Stimulated activated CD4-positive, alpha-beta T cell treated with anti-CD3 and anti-CD28 coated beads, Interleukin-1b, Interleukin-23, amount 100 ng/mL, for 4 hours (primary cell): Measurements from ENCODE around the gene LDLRAD4.
"Not testable (repeated sequence)": the region's sequence is repeated elsewhere in the genome, so short reads cannot be mapped to it uniquely, and the experiment has no call there.

Experiments
- DNase-seq, 2 donors: peaks; one replicate each; pipeline ENCODE4 v3.0.0-alpha.2; 2020; ENCODE audit warnings: low read depth in 2 of 2

LDLRAD4 gene

DNA sequence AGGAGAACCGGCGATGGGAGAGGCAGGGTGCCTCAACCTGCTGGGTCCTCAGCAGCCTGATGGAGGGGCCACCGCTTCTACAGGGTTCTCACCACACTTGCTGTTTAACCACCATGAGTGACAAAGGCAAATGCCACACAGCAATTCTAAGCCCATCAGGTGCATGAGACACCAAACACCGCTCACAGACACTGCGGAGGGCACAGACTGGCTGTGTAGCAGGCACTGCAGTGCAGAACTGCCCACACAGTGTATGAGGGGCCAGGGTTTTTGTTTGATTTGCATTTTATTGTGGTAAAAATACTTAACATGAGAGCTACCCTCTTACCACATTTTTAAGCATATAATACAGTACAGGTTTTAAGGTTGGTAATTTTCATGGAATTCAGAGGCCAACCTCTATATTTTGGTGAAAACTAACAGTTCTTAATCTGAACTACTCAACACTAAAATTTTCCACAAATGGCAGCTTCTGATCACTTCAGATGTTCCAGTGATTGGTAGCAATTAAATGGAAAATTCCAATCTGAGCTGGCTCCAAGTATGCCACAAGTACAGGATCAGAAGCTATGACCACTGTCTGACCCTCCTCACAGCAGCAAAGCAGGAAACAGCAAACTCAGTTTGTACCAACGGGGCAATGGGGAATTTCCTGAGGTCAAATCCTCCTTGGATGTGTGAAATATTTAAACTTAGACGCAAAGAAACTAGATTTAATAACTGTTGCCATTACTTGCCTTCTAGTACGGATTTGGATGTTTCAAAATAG, 440.1 kb downstream of the LDLRAD4 start:
- DNase-seq, result no peak

DNA sequence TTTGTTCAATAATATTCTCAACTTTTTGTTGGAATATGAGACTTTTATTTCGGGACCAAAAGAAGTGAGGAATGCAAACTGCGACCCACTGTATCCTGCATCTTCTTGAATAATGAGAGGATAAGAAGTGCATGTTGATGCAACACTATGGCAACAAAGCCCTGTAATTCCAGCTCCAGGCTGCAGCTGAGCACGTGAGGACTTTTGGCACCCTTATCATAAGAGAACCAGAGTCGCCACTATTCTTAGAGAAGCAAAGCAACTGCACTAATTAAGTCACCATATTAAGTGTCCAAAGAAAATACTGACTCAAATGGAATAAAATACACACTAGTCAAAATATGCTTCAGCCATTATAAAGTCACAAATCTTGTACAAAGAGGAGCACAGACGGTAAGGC, 441.9 kb downstream of the LDLRAD4 start:
- DNase-seq, result no peak

DNA sequence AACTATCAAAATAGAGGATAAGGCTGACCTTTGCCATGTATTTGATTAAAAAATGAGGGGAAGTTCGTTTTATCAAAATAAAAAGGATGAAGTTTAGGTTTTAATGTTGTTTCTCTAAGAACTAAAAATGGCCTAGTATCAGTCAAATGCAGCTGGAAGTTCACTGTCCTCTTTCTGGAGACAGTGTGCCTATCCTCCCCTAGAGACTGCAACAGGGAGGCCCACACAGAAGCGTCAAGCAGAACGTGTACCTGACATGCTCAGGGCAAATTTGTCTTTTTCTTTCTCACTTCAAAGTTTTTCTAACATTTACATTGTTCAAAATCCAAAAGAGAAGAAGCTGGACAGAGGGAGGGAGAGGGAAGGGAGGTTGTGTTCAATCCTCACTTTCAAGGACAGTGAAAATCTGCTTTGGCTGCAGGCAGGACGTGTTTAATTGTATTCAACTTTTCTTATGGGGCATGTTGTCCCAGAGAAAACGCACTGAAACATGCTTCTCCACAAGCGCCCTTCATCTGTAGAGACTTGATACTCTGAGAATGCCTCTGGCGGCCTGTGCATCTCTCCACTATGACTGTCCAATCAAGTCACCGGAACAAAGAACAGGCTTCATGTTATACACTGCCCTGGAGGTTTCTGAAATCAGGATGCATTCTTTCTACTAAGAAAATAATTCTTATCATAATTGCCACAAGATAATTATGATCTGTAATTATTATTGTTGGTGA, 442.7 kb downstream of the LDLRAD4 start:
- DNase-seq, result no peak

DNA sequence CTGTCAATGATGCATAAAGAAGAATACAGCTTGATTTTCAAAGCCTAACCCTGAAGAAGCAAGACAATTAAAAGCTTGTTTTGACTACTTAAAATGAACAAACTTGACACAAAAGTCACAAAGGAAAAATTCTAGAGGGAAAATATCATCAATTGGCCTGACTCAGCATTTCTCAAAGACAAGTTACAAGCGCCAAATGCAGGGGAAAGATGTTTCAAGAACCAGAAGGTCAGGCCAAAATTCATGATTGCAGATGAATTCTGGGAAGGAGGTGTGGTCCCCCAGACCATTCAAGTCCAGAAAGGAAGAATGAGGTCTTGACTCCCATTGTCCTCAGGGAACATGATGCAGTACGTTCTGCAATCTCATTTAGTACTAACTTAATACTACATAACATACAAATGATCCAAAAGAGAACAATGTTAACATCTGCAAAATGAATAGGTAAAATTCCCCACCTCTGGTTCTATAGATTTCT, 443.3 kb downstream of the LDLRAD4 start:
- DNase-seq, result no peak

DNA sequence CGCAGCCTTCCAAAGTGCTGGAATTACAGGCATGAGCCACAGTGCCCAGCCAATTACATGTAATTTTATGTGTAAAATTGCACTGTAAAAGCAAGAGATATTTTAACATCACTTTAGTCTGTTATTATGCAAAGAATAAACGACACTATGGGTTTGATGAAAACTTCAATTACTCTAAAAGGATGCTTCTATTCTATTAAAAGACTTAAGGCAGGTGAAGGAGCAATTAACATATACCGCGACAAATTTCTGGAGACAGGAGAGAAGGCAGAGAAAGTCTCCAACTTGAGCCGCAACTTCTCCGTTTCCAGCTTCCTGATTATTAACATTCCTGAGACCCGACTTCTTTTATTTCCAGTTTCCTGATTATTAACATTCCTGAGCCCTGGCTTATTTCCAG, 454.1 kb downstream of the LDLRAD4 start:
- no peak for DNase-seq

DNA sequence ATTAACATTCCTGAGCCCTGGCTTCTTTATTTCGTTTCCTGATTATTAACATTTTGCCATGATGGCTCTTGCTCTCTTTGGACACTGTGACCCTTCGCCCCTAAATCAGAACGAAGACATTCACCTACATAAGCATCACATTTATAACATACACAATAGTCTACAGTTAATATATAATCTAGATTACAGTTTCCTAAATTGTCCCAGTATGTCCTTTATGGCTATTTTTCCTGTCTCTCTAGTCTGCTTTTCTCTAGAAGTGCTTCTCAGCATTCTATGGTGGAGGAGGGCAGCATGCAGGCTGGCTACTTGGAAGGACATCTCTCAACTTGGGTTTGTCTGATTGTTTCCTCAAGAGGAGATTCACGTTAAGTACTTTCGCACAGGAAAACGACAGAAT, 457.9 kb downstream of the LDLRAD4 start:
- DNase-seq, result no peak

DNA sequence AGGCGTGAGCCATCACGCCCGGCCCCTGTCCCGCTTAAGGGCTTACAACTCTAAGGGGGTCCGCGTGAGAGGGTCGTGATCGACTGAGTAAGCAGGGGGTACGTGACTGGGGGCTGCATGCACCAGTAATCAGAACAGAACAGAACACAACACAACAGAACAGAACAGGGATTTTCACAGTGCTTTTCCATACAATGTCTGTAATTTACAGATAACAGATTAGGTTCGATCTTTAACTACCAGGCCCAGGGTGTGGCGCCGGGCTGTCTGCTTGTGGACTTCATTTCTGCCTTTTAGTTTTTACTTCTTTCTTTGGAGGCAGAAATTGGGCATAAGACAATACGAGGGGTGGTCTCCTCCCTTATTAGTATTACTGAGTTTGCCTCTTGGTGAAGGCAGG, 458.8 kb downstream of the LDLRAD4 start:
- DNase-seq, result not testable (repeated sequence)

DNA sequence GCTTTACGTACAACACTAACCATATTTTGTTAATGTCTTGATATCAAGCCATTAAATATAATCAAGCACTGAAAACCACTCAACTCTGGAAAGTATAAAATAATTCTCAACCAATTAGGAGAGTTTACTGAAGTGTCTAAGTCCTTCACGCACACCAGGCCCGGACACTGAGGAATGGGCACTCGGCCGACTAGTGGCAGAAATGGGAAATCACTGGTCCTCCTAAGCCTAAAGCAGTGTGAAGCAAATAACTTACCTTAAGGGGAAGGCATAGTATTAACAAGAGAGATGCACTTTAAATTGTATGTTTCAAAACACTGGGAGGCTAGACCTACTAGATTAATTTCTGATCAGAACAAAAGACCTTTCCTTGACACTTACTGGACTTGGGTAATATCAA, 462.1 kb downstream of the LDLRAD4 start:
- DNase-seq, result no peak

DNA sequence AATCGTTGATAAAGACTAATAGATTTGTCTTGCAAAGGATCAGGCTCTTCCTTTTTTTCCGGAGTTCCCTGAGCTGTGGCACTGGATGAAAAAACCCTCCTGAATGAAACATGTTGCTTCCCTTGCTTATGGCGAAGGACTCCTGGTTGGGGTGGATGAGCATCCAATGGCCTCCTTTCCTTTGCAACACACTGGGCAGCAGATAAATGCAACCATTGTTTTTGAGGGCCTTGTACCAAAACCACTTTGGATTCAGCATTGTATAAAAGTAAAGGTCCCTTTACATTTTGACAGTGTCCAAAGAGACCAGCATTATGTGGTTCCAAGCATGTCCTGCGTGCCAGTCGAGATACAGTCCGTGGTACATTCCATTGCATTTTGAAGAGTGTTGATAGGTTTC, 463.1 kb downstream of the LDLRAD4 start:
- no peak for DNase-seq

DNA sequence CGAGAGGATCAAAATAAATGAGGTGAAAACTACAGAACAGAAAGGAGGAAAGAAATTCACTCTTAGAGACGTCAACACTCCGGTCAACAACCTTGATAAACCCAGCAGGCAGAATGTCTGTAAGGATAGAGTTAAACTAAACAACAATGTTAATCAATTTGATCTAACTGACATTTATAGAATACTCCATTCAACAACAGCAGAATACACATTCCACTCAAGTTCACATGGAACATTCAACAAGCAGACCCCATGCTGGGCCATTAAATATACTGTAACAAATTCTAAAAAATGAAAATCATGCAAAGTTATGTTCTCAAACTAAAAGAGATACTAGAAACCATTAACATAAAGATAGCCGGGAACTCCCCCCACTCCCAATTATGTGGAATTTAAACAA, 466.0 kb downstream of the LDLRAD4 start:
- DNase-seq, result no peak

DNA sequence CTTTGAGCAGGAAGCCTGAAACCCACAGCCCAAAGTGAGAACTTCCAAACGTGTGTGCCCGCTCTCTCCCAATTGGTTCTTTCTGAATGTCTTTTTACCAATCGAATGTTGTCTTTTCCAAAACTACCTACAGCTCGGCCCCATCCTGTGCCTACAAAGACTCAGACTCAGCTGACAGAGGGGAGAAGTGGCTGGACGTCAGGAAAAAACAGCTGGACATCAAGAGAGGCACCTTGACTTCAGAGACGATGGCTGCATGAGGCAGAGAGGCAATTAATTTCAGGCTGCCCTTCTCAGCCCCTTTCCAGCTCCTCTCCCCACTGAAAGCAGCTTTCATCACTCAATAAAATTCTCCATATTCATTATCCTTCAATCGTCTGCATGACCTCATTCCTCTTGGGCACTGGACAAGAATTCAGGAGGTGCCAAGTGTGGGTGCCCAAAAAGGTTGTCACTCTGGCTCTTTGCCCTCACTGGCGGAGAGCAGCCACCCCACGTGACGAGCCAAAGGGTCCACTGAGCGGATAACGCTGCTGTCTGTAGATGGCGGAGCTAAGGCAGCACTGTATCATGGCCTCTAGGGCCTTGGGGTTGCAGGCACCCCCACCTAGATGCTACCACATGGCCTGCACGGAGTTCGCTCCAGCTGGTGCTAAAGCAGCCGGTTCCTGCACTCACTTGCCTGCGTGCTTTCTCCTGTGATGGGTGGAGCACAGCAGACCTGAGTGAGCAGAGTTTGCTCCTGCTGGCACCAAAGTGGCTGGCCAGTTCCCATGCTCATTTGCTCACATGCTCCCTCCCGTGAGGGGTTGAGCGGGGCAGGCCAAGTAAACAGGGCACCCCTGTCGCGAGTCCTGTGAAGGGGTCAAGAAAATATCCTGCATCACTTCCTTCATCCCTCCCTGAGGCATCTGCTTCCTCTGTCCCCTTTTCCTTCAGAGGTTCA, 469.9 kb downstream of the LDLRAD4 start:
- no peak for DNase-seq

DNA sequence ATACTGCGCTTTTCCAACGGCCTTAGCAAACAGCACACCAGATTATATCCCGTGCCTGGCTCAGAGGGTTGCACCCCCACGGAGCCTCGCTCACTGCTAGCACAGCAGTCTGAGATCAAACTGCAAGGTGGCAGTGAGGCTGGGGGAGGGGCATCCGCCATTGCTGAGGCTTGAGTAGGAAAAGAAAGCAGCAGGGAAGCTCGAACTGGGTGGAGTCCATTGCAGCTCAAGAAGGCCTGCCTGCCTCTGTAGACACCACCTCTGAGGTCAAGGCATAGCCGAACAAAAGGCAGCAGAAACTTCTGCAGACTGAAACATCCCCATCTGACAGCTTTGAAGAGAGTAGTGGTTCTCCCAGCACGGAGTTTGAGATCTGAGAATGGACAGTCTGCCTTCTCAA, 471.5 kb downstream of the LDLRAD4 start:
- DNase-seq, result not testable (repeated sequence)

DNA sequence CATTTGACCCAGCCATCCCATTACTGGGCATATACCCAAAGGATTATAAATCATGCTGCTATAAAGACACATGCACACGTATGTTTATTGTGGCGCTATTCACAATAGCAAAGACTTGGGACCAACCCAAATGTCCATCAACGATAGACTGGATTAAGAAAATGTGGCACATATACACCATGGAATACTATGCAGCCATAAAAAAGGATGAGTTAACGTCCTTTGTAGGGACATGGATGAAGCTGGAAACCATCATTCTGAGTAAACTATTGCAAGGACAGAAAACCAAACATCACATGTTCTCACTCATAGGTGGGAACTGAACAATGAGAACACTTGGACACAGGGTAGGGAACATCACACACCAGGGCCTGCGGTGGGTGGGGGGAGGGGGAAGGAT, 476.8 kb downstream of the LDLRAD4 start:
- DNase-seq, result not testable (repeated sequence)

DNA sequence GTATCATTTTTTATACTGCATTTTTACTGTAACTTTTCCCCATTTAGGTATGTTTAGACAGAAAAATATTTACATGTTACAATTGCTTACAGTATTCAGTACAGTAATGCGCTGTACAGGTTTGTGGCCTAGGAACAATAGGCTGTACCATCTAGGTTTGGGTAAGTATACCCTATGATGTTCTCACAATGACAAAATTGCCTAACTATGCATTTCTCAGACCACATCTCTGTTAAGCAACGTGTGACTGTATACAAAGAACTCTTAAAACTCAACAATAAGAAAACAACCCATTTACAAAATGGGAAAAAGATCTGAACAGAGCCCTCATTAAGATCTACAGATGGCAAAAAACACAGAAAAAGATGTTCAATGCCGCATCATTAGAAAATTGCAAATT, 478.4 kb downstream of the LDLRAD4 start:
- DNase-seq, result no peak

DNA sequence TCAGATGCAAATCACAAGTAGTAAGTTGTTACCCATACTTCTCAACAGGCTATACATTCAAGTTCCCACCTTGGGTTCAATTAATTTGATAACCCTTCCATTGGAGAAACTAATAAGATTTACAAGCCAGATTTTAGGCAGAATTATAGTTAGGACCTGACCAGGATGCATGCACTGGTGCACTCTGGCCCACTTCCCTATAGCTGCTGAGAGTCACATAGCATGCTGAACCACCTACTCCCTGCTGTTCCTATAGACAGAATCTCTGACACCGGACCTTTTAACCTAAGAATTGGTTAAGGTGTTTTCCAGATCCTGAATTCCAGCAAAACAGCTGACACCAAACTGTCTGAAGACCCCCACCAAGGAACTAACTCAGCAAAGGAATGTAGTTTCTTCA, 481.6 kb downstream of the LDLRAD4 start:
- DNase-seq, result no peak
